GM18951 (cell line): Measurements from ENCODE around the gene SORT1.

Experiments used
- POLR2A ChIP-seq: IDR thresholded peaks from 4 replicates; pipeline ENCODE4 v1.6.1; 2011; ENCODE audit warnings: mild to moderate bottlenecking; ENCODE audit not compliant: insufficient read length, insufficient read depth; ENCODE audit errors: extremely low read depth
- in situ Hi-C: fragments of 300-500 bp; cut with MboI; formaldehyde crosslinking; loops from one replicate; pipeline ENCODE4 v1.12.0; 2022; ENCODE audit warnings: low sequenced_read_pairs, mixed read lengths, inconsistent platforms; ENCODE audit not compliant: unreplicated experiment

SORT1 gene

GRCh38 chr1:109393617-109394233 is 4.0 kb downstream of the SORT1 start:
- in situ Hi-C loops = no loop called here
- TF ChIP-seq POLR2A = no peak

- in situ Hi-C loops = no loop called here
- no peak for TF ChIP-seq POLR2A
Observed at GRCh38 chr1:109392788-109393616, 4.7 kb downstream of the SORT1 start.

GRCh38 chr1:109392037-109392787 is 5.5 kb downstream of the SORT1 start:
- no peak for TF ChIP-seq POLR2A
- in situ Hi-C loops = no loop called here

- no peak for TF ChIP-seq POLR2A
- in situ Hi-C loops = no loop called here
Observed at GRCh38 chr1:109391626-109392025, 6.1 kb downstream of the SORT1 start.

GRCh38 chr1:109391157-109391556 is 6.6 kb downstream of the SORT1 start:
- in situ Hi-C loops = no loop called here
- TF ChIP-seq POLR2A = no peak

- no peak for TF ChIP-seq POLR2A
- in situ Hi-C loops = no loop called here
Observed at GRCh38 chr1:109389638-109390341, 7.9 kb downstream of the SORT1 start.

GRCh38 chr1:109388884-109389637 is 8.7 kb downstream of the SORT1 start:
- in situ Hi-C loops = no loop called here
- no peak for TF ChIP-seq POLR2A

- no peak for TF ChIP-seq POLR2A
- in situ Hi-C loops = no loop called here
Observed at GRCh38 chr1:109388208-109388711, 9.5 kb downstream of the SORT1 start.

GRCh38 chr1:109386054-109386717 is 11.5 kb downstream of the SORT1 start:
- no peak for TF ChIP-seq POLR2A
- in situ Hi-C loops = no loop called here

GRCh38 chr1:109385417-109385816 is 12.3 kb downstream of the SORT1 start:
- TF ChIP-seq POLR2A = no peak
- in situ Hi-C loops = no loop called here

- in situ Hi-C loops = no loop called here
- no peak for TF ChIP-seq POLR2A
Observed at GRCh38 chr1:109383854-109384253, 13.9 kb downstream of the SORT1 start.
